ENCODE data around the gene HPN. TPM values are rescaled to one million over a fixed set of nuclear protein-coding genes. Genes with fewer than 3 reads are reported as not detected.

HPN gene
- total RNA-seq, 1 experiment from 2014 or later, result 10.6 TPM

DNA sequence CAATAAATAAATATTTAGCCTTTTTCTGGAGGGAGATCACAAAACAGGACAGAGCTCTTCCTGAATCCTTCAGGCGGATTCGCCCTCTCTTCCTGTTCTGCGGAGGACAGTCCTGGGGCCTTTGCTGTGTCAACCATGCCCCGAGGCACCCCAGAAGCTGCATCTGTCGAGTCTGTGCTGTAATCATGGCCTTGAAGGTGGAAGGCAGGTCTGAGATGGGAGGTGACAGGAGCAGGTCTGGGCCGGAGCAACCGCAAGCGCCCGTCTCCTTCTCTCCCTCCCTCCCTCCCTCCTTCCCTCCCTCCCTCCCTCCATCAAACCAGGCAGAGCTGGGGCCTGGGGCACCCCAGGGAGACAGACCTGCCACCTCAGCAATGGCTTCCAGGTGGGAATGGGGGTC is 69.5 kb downstream of the HPN start:
- no CpG with 5 or more reads among the region's 9 CpGs for WGBS (ENCODE audit: extremely low coverage, insufficient read length, low lambda C conversion rate)
- Histone ChIP-seq H2BK12ac (ENCODE audit: insufficient read length, low read depth, low read length) (no peak overlapping the region), H3K18ac (ENCODE audit: insufficient read length, low read depth, low read length) (no peak overlapping the region), H4K91ac (ENCODE audit: insufficient read length, low read depth, low read length) (no peak overlapping the region), H3T11ph (ENCODE audit: low read length) (no peak overlapping the region), H4K20me1 (ENCODE audit: control insufficient read depth, insufficient read depth, insufficient read length) (peaks cover 2% of the 10 kb centered on the region), H3K56ac (ENCODE audit: insufficient read length, low read depth, low read length) (no peak overlapping the region), H3K27me3 (ENCODE audit: insufficient read depth, low read length) (no peaks in the 10 kb centered on the region), H3K4me1 (ENCODE audit: insufficient read depth, low read length) (no peaks in the 10 kb centered on the region), H3K27ac (ENCODE audit: insufficient read length, low read depth, low read length) (no peak overlapping the region), H2BK15ac (ENCODE audit: low read depth, low read length) (no peak overlapping the region), H3K9me3 (ENCODE audit: control insufficient read depth, low read depth, low read length) (no peaks in the 10 kb centered on the region), H4K5ac (ENCODE audit: insufficient read length, low read depth, low read length) (no peak overlapping the region), H2AK5ac (ENCODE audit: insufficient read length, low read length) (no peak overlapping the region), H3K14ac (ENCODE audit: insufficient read depth, low read length) (no peak overlapping the region), H4K8ac (replicated peaks; ENCODE audit: insufficient read length, low read depth, low read length) (no peak overlapping the region), H2BK5ac (ENCODE audit: insufficient read length, low read length) (no peak overlapping the region), H2BK20ac (ENCODE audit: low read depth, low read length, poor library complexity, severe bottlenecking) (no peak overlapping the region), H3K79me2 (ENCODE audit: insufficient read depth, low read length) (no peaks in the 10 kb centered on the region), H3K23ac (ENCODE audit: insufficient read length, low read depth, low read length) (no peak overlapping the region), H3K9ac (ENCODE audit: extremely low read depth, insufficient read length, low read length) (no peak overlapping the region), H2BK120ac (ENCODE audit: low read depth, low read length, poor library complexity, severe bottlenecking) (no peak overlapping the region), H3K4ac (ENCODE audit: low read depth, low read length) (no peak overlapping the region), H3K79me1 (ENCODE audit: insufficient read depth, low read depth, low read length, poor library complexity, severe bottlenecking) (no peaks in the 10 kb centered on the region), H3K23me2 (ENCODE audit: insufficient read length, low read depth, low read length, poor library complexity, severe bottlenecking) (no peaks in the 10 kb centered on the region), H2AFZ (ENCODE audit: low read length) (no peak overlapping the region), H3K4me2 (ENCODE audit: insufficient read depth, insufficient read length, low read length) (no peak overlapping the region)
- peaks cover 0 to 1% (median 0%) of the 10 kb centered on the region in 3 experiments; a peak in 3 of 7 replicates for H3K36me3 Mint-ChIP-seq (ENCODE audit: insufficient read depth in 1 of 3, low read depth in 3 of 3)
- no peak for DNase-seq
- H3K27me3 Mint-ChIP-seq (ENCODE audit: low read depth), result peaks cover 4% of the 10 kb centered on the region; the same call in 1 of the 2 replicates
- TF ChIP-seq, protein P1, sequence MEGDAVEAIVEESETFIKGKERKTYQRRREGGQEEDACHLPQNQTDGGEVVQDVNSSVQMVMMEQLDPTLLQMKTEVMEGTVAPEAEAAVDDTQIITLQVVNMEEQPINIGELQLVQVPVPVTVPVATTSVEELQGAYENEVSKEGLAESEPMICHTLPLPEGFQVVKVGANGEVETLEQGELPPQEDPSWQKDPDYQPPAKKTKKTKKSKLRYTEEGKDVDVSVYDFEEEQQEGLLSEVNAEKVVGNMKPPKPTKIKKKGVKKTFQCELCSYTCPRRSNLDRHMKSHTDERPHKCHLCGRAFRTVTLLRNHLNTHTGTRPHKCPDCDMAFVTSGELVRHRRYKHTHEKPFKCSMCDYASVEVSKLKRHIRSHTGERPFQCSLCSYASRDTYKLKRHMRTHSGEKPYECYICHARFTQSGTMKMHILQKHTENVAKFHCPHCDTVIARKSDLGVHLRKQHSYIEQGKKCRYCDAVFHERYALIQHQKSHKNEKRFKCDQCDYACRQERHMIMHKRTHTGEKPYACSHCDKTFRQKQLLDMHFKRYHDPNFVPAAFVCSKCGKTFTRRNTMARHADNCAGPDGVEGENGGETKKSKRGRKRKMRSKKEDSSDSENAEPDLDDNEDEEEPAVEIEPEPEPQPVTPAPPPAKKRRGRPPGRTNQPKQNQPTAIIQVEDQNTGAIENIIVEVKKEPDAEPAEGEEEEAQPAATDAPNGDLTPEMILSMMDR (conservative IDR thresholded peaks at IDR 0.05), result no peak
- no peak overlapping the region; a peak in 1 of 7 replicates for H3K27ac Mint-ChIP-seq
- peaks cover 23 to 33% of the 10 kb centered on the region in 2 experiments for H3K4me1 Mint-ChIP-seq
- peaks cover 0 to 5% of the 10 kb centered on the region in 2 experiments; a peak in 3 of 5 replicates for H3K9me3 Mint-ChIP-seq
- H3K4me3 Mint-ChIP-seq, result peak overlapping the region in 1 of 2 experiments; percentile 16; a peak in 2 of 5 replicates

Data from H9 (cell line).